Measurements from ENCODE around the gene YIPF2.

- TF ChIP-seq CTCF (IDR thresholded peaks at IDR 0.05) (no peak), POLR2A (IDR thresholded peaks at IDR 0.05) (no peak)
Observed at GRCh38 chr19:10918359-10918758, 10.1 kb downstream of the YIPF2 start.
